T-cell (primary cell): Measurements from ENCODE around the gene HOXA9. TPM values are rescaled to one million over a fixed set of nuclear protein-coding genes. Genes with fewer than 3 reads are reported as not detected.
A peak's percentile ranks its signal among the peaks of the same experiment; 100 is the strongest.

Experiments used
- ATAC-seq, 4 experiments: fragments of 200-7000 bp in 3 of 4; fragments of 150-1000 bp in 1 of 4; cut with Tn5 transposase; replicated peaks in 1 of 4; 1 replicate in 3 of 4; 2 replicates in 1 of 4; pipeline ENCODE4 v1.10.0; 2021; ENCODE audit warnings: moderate library complexity in 3 of 4, mild to moderate bottlenecking in 2 of 4, moderate number of reproducible peaks in 1 of 4
- CTCF ChIA-PET, 2 donors: fragments of 300-600 bp; sonication (Branson Sonifier 250); formaldehyde crosslinking; loops; one replicate each; lab custom pipeline; 2022; ENCODE audit warnings: antibody characterized with exemption in 2 of 2; lab: Charles Lee
- POLR2A ChIA-PET, 2 donors: fragments of 300-600 bp; sonication (Branson Sonifier 250); formaldehyde crosslinking; loops; one replicate each; lab custom pipeline; 2022; ENCODE audit warnings: antibody characterized with exemption in 2 of 2; lab: Charles Lee
- DNase-seq, 35 experiments: peaks; one replicate each; pipeline versions ENCODE4 v3.0.0 to v3.0.0-alpha.2; 2013 to 2023
- H3K27ac ChIP-seq: one replicate; pipeline ENCODE4 v1.5.1; 2013; ENCODE audit warnings: low read length
- H3K27me3 ChIP-seq, 2 experiments: replicated peaks in 1 of 2; 1 replicate in 1 of 2; 2 replicates in 1 of 2; pipeline versions ENCODE4 v1.6.1 to v1.7.0; 2013; ENCODE audit warnings: low read length in 1 of 2, mixed read lengths in 1 of 2; ENCODE audit not compliant: control insufficient read depth in 2 of 2, insufficient read depth in 2 of 2; ENCODE audit errors: extremely low read depth in 1 of 2
- H3K36me3 ChIP-seq, 2 donors: 1 replicate in 1 of 2; 2 replicates in 1 of 2; pipeline versions ENCODE4 v1.6.1 to v1.7.0; 2013; ENCODE audit warnings: low read length in 1 of 2; ENCODE audit not compliant: control insufficient read depth in 2 of 2, insufficient read depth in 1 of 2; ENCODE audit errors: extremely low read depth in 1 of 2
- H3K4me1 ChIP-seq, 2 experiments: 1 replicate in 1 of 2; 2 replicates in 1 of 2; pipeline versions ENCODE4 v1.6.1 to v1.7.0; 2013; ENCODE audit warnings: low read length in 2 of 2, mixed read lengths in 1 of 2; ENCODE audit not compliant: insufficient read depth in 2 of 2, control insufficient read depth in 1 of 2; ENCODE audit errors: extremely low read depth in 1 of 2
- H3K4me3 ChIP-seq, 2 donors: 1 replicate in 1 of 2; 2 replicates in 1 of 2; pipeline versions ENCODE4 v1.5.1 to v1.7.0; 2013; ENCODE audit warnings: mild to moderate bottlenecking in 2 of 2, low read length in 1 of 2, moderate library complexity in 1 of 2; ENCODE audit not compliant: control insufficient read depth in 1 of 2; ENCODE audit errors: extremely low read depth in 1 of 2
- H3K9me3 ChIP-seq: 2 replicates; pipeline ENCODE4 v1.7.0; 2013
- H3K27ac Mint-ChIP-seq, 2 donors: one replicate each; pipeline ENCODE4 v1.8.0; 2020 to 2021; ENCODE audit warnings: mild to moderate bottlenecking in 2 of 2, mixed read lengths in 2 of 2
- H3K27me3 Mint-ChIP-seq, 2 donors: one replicate each; pipeline ENCODE4 v1.8.0; 2021 to 2022; ENCODE audit warnings: mixed read lengths in 2 of 2
- H3K36me3 Mint-ChIP-seq: one replicate; pipeline ENCODE4 v1.8.0; 2021; ENCODE audit warnings: mixed read lengths
- H3K4me1 Mint-ChIP-seq, 3 donors: one replicate each; pipeline ENCODE4 v1.8.0; 2020 to 2022; ENCODE audit warnings: mixed read lengths in 3 of 3, mild to moderate bottlenecking in 1 of 3
- H3K4me3 Mint-ChIP-seq, 3 donors: one replicate each; pipeline ENCODE4 v1.8.0; 2020 to 2022; ENCODE audit warnings: mild to moderate bottlenecking in 3 of 3, mixed read lengths in 3 of 3, moderate library complexity in 3 of 3
- H3K9me3 Mint-ChIP-seq, 3 donors: one replicate each; pipeline ENCODE4 v1.8.0; 2020 to 2022; ENCODE audit warnings: mixed read lengths in 3 of 3
- WGBS: methylation state at CpG from one replicate; pipeline ENCODE4 v1.1.5; 2013; ENCODE audit warnings: missing lambda C conversion rate; ENCODE audit not compliant: insufficient coverage; 5-methylcytosine and 5-hydroxymethylcytosine counted together
- total RNA-seq, 35 experiments: library from RNA in 6 of 35; stranded (reverse) in 6 of 35; fragments of 120-200 nt in 1 of 35; gene quantifications; one replicate each; pipeline versions ENCODE4 v1.2.1 to v1.2.4 and lab custom pipeline; 2013 to 2026

HOXA9 gene
- total RNA-seq, 5 donors from 2014 or later (not counting 1 experiment from before 2014, with no cell fraction given): 0.57 to 0.95 (median 0.79) TPM

- POLR2A ChIA-PET: no interaction called here
- H3K4me1 ChIP-seq: peaks cover 6 to 55% of the 10 kb centered on the region in 2 experiments
- Mint-ChIP-seq H3K9me3 (no peaks in the 10 kb centered on the region), H3K27me3 (peaks cover 84 to 88% of the 10 kb centered on the region in 2 donors), H3K27ac (peak overlapping the region in 1 of 2 donors; percentile 49), H3K36me3 (no peaks in the 10 kb centered on the region), H3K4me3 (peak overlapping the region in 1 of 3 donors; percentile 71), H3K4me1 (peaks cover 51 to 55% (median 52%) of the 10 kb centered on the region in 3 donors)
- CTCF ChIA-PET: no interaction called here
- no peak overlapping the region for H3K4me3 ChIP-seq
- H3K36me3 ChIP-seq: no peaks in the 10 kb centered on the region
- DNase-seq: no peak
- peaks cover 40 to 80% of the 10 kb centered on the region in 2 experiments for H3K27me3 ChIP-seq
- no peaks in the 10 kb centered on the region for H3K9me3 ChIP-seq
- no peak for ATAC-seq
- 11% methylated on average over 17 of the region's 30 CpGs for WGBS
- no peak overlapping the region for H3K27ac ChIP-seq
Measured at GRCh38 chr7:27202018-27202861, 36.9 kb upstream of the HOXA9 start.

- Histone ChIP-seq H3K27me3 (peaks cover 39 to 80% of the 10 kb centered on the region in 2 experiments), H3K4me1 (peaks cover 6 to 55% of the 10 kb centered on the region in 2 experiments), H3K27ac (no peak overlapping the region), H3K4me3 (no peak overlapping the region), H3K36me3 (no peaks in the 10 kb centered on the region), H3K9me3 (no peaks in the 10 kb centered on the region)
- peak overlapping the region in 1 of 2 donors; percentile 49 for H3K27ac Mint-ChIP-seq
- H3K27me3 Mint-ChIP-seq: peaks cover 82 to 87% of the 10 kb centered on the region in 2 donors
- peaks cover 51 to 55% (median 52%) of the 10 kb centered on the region in 3 donors for H3K4me1 Mint-ChIP-seq
- no peak for DNase-seq
- H3K4me3 Mint-ChIP-seq: peak overlapping the region in 2 of 3 donors; percentile 68 to 71
- ATAC-seq: no peak
- WGBS: 4% methylated on average over 3 of the region's 4 CpGs
- H3K9me3 Mint-ChIP-seq: no peaks in the 10 kb centered on the region
- no peaks in the 10 kb centered on the region for H3K36me3 Mint-ChIP-seq
- ChIA-PET CTCF (no interaction called here), POLR2A (no interaction called here)
Measured at GRCh38 chr7:27201580-27202017, 36.3 kb upstream of the HOXA9 start.

- Mint-ChIP-seq H3K27me3 (peaks cover 81 to 86% of the 10 kb centered on the region in 2 donors), H3K4me3 (peak overlapping the region; percentile 65 to 71 (median 68)), H3K27ac (no peak overlapping the region), H3K36me3 (no peaks in the 10 kb centered on the region), H3K4me1 (peaks cover 50 to 54% (median 51%) of the 10 kb centered on the region in 3 donors), H3K9me3 (no peaks in the 10 kb centered on the region)
- peaks cover 6 to 55% of the 10 kb centered on the region in 2 experiments for H3K4me1 ChIP-seq
- ChIA-PET POLR2A (no interaction called here), CTCF (no interaction called here)
- H3K36me3 ChIP-seq: no peaks in the 10 kb centered on the region
- no peak overlapping the region for H3K27ac ChIP-seq
- no peak for ATAC-seq
- no peaks in the 10 kb centered on the region for H3K9me3 ChIP-seq
- DNase-seq: peak in 2 of 35 experiments; percentile 11 to 18
- H3K27me3 ChIP-seq: peaks cover 39 to 76% of the 10 kb centered on the region in 2 experiments
- peak overlapping the region in 1 of 2 donors; percentile 49 for H3K4me3 ChIP-seq
- WGBS: 10% methylated on average over 6 of the region's 14 CpGs
Measured at GRCh38 chr7:27200761-27201579, 35.6 kb upstream of the HOXA9 start.

- Histone ChIP-seq H3K4me1 (peaks cover 3 to 46% of the 10 kb centered on the region in 2 experiments), H3K9me3 (no peaks in the 10 kb centered on the region), H3K36me3 (no peaks in the 10 kb centered on the region), H3K27ac (no peak within 1 kb of the TSS), H3K27me3 (peaks cover 40 to 68% of the 10 kb centered on the region in 2 experiments), H3K4me3 (peak within 1 kb of the TSS; percentile 19 to 49)
- POLR2A ChIA-PET: interaction anchor here (0.6 kb wide), 2 partner anchors 1039 to 1338 kb away, joined by 3 read pairs; no protein-coding TSS in a partner anchor
- Mint-ChIP-seq H3K36me3 (no peaks in the 10 kb centered on the region), H3K27me3 (peaks cover 80 to 83% of the 10 kb centered on the region in 2 donors), H3K4me3 (peak within 1 kb of the TSS; percentile 68 to 75 (median 71)), H3K27ac (peak within 1 kb of the TSS in 1 of 2 donors; percentile 49), H3K4me1 (peaks cover 41 to 46% (median 44%) of the 10 kb centered on the region in 3 donors), H3K9me3 (no peaks in the 10 kb centered on the region)
- ATAC-seq (peak; percentile 64 to 72 (median 66)), DNase-seq (peak in 3 of 35 experiments; percentile 10 to 54 (median 26))
- WGBS: 3% methylated on average over 73 of the region's 99 CpGs
- CTCF ChIA-PET: interaction anchor here (0.6 to 1.0 kb wide), 3 partner anchors 10 to 59 kb away, joined by 3 to 4 read pairs (median 3); no protein-coding TSS in a partner anchor
Measured at GRCh38 chr7:27199849-27200760, 34.8 kb upstream of the HOXA9 start, which contains the start of gene HOXA13. Gene HOXA13 (minus strand): TSS chr7:27200091. CDS start chr7:27200077, 14 bp downstream.

GRCh38 chr7:27198871-27199801 is 33.8 kb upstream of the HOXA9 start:
- Mint-ChIP-seq H3K27me3 (peaks cover 81 to 83% of the 10 kb centered on the region in 2 donors), H3K4me1 (peaks cover 34 to 37% (median 36%) of the 10 kb centered on the region in 3 donors), H3K27ac (peak overlapping the region in 1 of 2 donors; percentile 23), H3K36me3 (no peaks in the 10 kb centered on the region), H3K9me3 (no peaks in the 10 kb centered on the region), H3K4me3 (peak overlapping the region; percentile 41 to 71 (median 46))
- DNase-seq (peak in 3 of 35 experiments; percentile 10 to 27 (median 23)), ATAC-seq (peak in 3 of 4 experiments; percentile 23 to 38 (median 32))
- 5% methylated on average over 89 of the region's 93 CpGs for WGBS
- Histone ChIP-seq H3K9me3 (no peaks in the 10 kb centered on the region), H3K4me1 (peaks cover 3 to 40% of the 10 kb centered on the region in 2 experiments), H3K4me3 (peak overlapping the region in 1 of 2 donors; percentile 15), H3K36me3 (no peaks in the 10 kb centered on the region), H3K27me3 (peaks cover 41 to 61% of the 10 kb centered on the region in 2 experiments), H3K27ac (no peak overlapping the region)
- ChIA-PET POLR2A (interaction anchor here (0.6 kb wide), 3 partner anchors 406 to 1337 kb away, joined by 3 to 5 read pairs (median 3); no protein-coding TSS in a partner anchor), CTCF (interaction anchor here (0.5 to 1.2 kb wide), 8 partner anchors 11 to 1337 kb away, joined by 3 to 8 read pairs (median 3); no protein-coding TSS in a partner anchor)
